Keratinocyte (primary cell): ENCODE data around the gene EEF1AKMT2.

ENCODE experiments used
- CTCF ChIP-seq, 3 experiments: IDR thresholded peaks in 1 of 3; conservative IDR thresholded peaks in 1 of 3; optimal IDR thresholded peaks in 1 of 3; 2 replicates in 2 of 3; 3 replicates in 1 of 3; pipeline versions ENCODE3 to v1.5.1; 2011; ENCODE audit warnings: low read length in 3 of 3, mild to moderate bottlenecking in 3 of 3, moderate library complexity in 2 of 3, control low read depth in 1 of 3, inconsistent platforms in 1 of 3; ENCODE audit not compliant: insufficient read depth in 2 of 3; ENCODE audit errors: extremely low read depth in 1 of 3
- EZH2 ChIP-seq: IDR thresholded peaks from one replicate; pipeline ENCODE4 v1.6.1; 2012; ENCODE audit warnings: inconsistent platforms, mild to moderate bottlenecking, low read length, moderate library complexity

- peak in 1 of 3 experiments; percentile 42 for TF ChIP-seq CTCF (optimal IDR thresholded peaks at IDR 0.05 in 1 of 3, IDR thresholded peaks at IDR 0.05 in 1 of 3, conservative IDR thresholded peaks at IDR 0.05 in 1 of 3; ENCODE audit: extremely low read depth in 1 of 3, insufficient read depth in 2 of 3, low read length in 3 of 3)
- no peak for TF ChIP-seq EZH2
These were observed 46.0 kb downstream of the EEF1AKMT2 start for GRCh38 chr10:124745673-124746072.
